Astrocyte of the spinal cord (primary cell): ENCODE data around the gene RTN1.

Experiments
- DNase-seq: peaks from one replicate; pipeline ENCODE4 v3.0.0; 2011; ENCODE audit warnings: low read depth, low spot score
- H3K4me3 ChIP-seq: 2 replicates; pipeline ENCODE4 v1.5.1; 2011; ENCODE audit warnings: low read depth, mild to moderate bottlenecking, low read length, moderate library complexity
- CTCF ChIP-seq: IDR thresholded peaks from 2 replicates; pipeline ENCODE4 v1.5.1; 2012; ENCODE audit warnings: low read depth, mild to moderate bottlenecking, low read length, inconsistent platforms
- in situ Hi-C: cut with HindIII; loops from 2 replicates; pipeline ENCODE4 v1.10.0; 2017; ENCODE audit warnings: low sequenced_read_pairs

RTN1 gene

GRCh38 chr14:59705866-59706265 lies 164.7 kb downstream of the RTN1 start:
- no peak for DNase-seq
- H3K4me3 ChIP-seq = no peak overlapping the region
- TF ChIP-seq CTCF = no peak
- in situ Hi-C loops = no loop called here

GRCh38 chr14:59705245-59705644 lies 165.3 kb downstream of the RTN1 start:
- in situ Hi-C loops = no loop called here
- TF ChIP-seq CTCF = no peak
- H3K4me3 ChIP-seq = no peak overlapping the region
- no peak for DNase-seq

GRCh38 chr14:59704054-59704645 lies 166.4 kb downstream of the RTN1 start:
- no peak for TF ChIP-seq CTCF

GRCh38 chr14:59699442-59699841 lies 171.1 kb downstream of the RTN1 start:
- no peak for TF ChIP-seq CTCF
- in situ Hi-C loops = no loop called here
- no peak for DNase-seq
- H3K4me3 ChIP-seq = no peak overlapping the region

More at GRCh38 chr14:59704054-59704645, 166.4 kb downstream of the RTN1 start:
- in situ Hi-C loops = no loop called here
- no peak for DNase-seq
- no peak overlapping the region for H3K4me3 ChIP-seq

- no peak for TF ChIP-seq CTCF
- in situ Hi-C loops = no loop called here
- DNase-seq = peak; percentile 63
- no peak overlapping the region for H3K4me3 ChIP-seq
These were observed 171.8 kb downstream of the RTN1 start for GRCh38 chr14:59698793-59699192.

GRCh38 chr14:59695198-59695597 lies 175.4 kb downstream of the RTN1 start:
- DNase-seq = peak; percentile 7
- no peak for TF ChIP-seq CTCF
- no peak overlapping the region for H3K4me3 ChIP-seq
- in situ Hi-C loops = no loop called here

- TF ChIP-seq CTCF = no peak
- DNase-seq = no peak
- in situ Hi-C loops = no loop called here
- H3K4me3 ChIP-seq = no peak overlapping the region
These were observed 179.3 kb downstream of the RTN1 start for GRCh38 chr14:59691266-59691665.
